Nephron (organoid): ENCODE measurements around the gene CMTM3.

ENCODE experiments used
- H3K27ac Mint-ChIP-seq, 3 experiments: 2 replicates each; pipeline ENCODE4 v1.8.0; 2020; ENCODE audit warnings: mixed read lengths in 3 of 3, mild to moderate bottlenecking in 2 of 3, moderate library complexity in 1 of 3
- H3K27me3 Mint-ChIP-seq: 2 replicates; pipeline ENCODE4 v1.8.0; 2021; ENCODE audit warnings: low read depth, mild to moderate bottlenecking, moderate library complexity, mixed read lengths
- H3K36me3 Mint-ChIP-seq: 2 replicates; pipeline ENCODE4 v1.8.0; 2020; ENCODE audit warnings: low read depth, mixed read lengths
- H3K4me1 Mint-ChIP-seq: 2 replicates; pipeline ENCODE4 v1.8.0; 2020; ENCODE audit warnings: mixed read lengths
- H3K4me3 Mint-ChIP-seq, 3 experiments: 2 replicates each; pipeline ENCODE4 v1.8.0; 2020; ENCODE audit warnings: mild to moderate bottlenecking in 3 of 3, mixed read lengths in 3 of 3, moderate library complexity in 2 of 3
- H3K9me3 Mint-ChIP-seq: 2 replicates; pipeline ENCODE4 v1.8.0; 2020; ENCODE audit warnings: mixed read lengths
- TF ChIP-seq, protein P1 (sequence below), 3 experiments: fragments of 200-600 bp; sonication (generic); IDR thresholded peaks; one replicate each; pipeline ENCODE4 v1.5.0; 2021; ENCODE audit warnings: antibody characterized with exemption in 3 of 3; ENCODE audit not compliant: unreplicated experiment in 3 of 3

The CMTM3 gene

DNA sequence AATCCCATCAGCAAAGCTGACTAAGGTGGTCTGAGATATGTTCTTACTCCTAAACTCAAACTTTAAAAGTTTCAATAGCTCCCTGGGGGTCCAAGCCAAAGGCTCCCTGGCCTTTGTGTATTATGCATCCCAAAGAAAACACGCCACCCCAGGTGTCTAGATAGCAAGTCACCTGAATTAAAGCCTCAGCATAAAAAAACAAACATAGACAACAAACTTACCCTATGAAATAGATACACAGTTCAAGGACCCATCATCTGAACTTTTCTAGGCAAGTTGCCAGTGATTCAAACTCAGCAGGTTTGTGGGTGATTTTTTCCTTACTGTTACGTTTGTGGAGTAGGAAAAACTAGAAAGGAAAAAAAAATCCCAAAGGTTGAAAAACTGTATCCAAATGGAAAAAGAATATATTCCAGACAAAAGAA, 12.5 kb downstream of the CMTM3 start:
- H3K4me3 Mint-ChIP-seq = no peak overlapping the region
- TF ChIP-seq, protein P1, sequence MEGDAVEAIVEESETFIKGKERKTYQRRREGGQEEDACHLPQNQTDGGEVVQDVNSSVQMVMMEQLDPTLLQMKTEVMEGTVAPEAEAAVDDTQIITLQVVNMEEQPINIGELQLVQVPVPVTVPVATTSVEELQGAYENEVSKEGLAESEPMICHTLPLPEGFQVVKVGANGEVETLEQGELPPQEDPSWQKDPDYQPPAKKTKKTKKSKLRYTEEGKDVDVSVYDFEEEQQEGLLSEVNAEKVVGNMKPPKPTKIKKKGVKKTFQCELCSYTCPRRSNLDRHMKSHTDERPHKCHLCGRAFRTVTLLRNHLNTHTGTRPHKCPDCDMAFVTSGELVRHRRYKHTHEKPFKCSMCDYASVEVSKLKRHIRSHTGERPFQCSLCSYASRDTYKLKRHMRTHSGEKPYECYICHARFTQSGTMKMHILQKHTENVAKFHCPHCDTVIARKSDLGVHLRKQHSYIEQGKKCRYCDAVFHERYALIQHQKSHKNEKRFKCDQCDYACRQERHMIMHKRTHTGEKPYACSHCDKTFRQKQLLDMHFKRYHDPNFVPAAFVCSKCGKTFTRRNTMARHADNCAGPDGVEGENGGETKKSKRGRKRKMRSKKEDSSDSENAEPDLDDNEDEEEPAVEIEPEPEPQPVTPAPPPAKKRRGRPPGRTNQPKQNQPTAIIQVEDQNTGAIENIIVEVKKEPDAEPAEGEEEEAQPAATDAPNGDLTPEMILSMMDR (IDR thresholded peaks at IDR 0.05; ENCODE audit: unreplicated experiment in 3 of 3) = no peak
- H3K4me1 Mint-ChIP-seq = peaks cover 38% of the 10 kb centered on the region
- H3K36me3 Mint-ChIP-seq = peaks cover 44% of the 10 kb centered on the region
- peak overlapping the region; percentile 12 to 85 (median 52) for H3K27ac Mint-ChIP-seq
- H3K27me3 Mint-ChIP-seq = no peaks in the 10 kb centered on the region
- H3K9me3 Mint-ChIP-seq = no peaks in the 10 kb centered on the region

GRCh38 chr16:66617728-66618127, 13.2 kb downstream of the CMTM3 start:
- Mint-ChIP-seq H3K4me1 (peaks cover 45% of the 10 kb centered on the region), H3K9me3 (no peaks in the 10 kb centered on the region), H3K27me3 (no peaks in the 10 kb centered on the region), H3K36me3 (peaks cover 39% of the 10 kb centered on the region), H3K4me3 (no peak overlapping the region), H3K27ac (peak overlapping the region; percentile 12 to 85 (median 72))
- TF ChIP-seq, protein P1 (IDR thresholded peaks at IDR 0.05; ENCODE audit: unreplicated experiment in 3 of 3) = no peak

GRCh38 chr16:66618588-66619375, 14.3 kb downstream of the CMTM3 start:
- Mint-ChIP-seq H3K36me3 (peaks cover 28% of the 10 kb centered on the region), H3K27me3 (no peaks in the 10 kb centered on the region), H3K27ac (peak overlapping the region; percentile 45 to 78 (median 51)), H3K4me1 (peaks cover 56% of the 10 kb centered on the region), H3K9me3 (no peaks in the 10 kb centered on the region), H3K4me3 (no peak overlapping the region)
- TF ChIP-seq, protein P1 (IDR thresholded peaks at IDR 0.05; ENCODE audit: unreplicated experiment in 3 of 3) = no peak

GRCh38 chr16:66619534-66620428, 15.3 kb downstream of the CMTM3 start:
- TF ChIP-seq, protein P1 (IDR thresholded peaks at IDR 0.05; ENCODE audit: unreplicated experiment in 3 of 3) = no peak

DNA sequence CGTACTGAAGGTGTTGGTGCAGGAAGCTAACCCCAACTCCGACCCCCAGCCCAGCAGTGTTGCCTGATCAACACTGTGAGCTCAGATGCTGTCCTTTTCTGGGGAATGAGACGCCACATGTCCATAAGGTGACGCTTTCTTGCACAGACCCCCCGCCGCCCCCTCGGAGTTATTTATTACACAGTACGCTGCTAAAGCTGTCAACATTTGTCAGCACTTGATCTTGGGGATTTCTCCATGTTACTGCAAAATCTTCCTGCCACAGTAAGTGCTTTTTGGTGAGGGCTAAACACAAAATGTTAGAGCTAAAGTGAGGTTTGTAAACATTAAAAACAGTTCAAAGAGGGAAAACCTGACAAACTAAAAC, 15.9 kb downstream of the CMTM3 start:
- TF ChIP-seq, protein P1 (IDR thresholded peaks at IDR 0.05; ENCODE audit: unreplicated experiment in 3 of 3) = no peak

More at GRCh38 chr16:66619534-66620428, 15.3 kb downstream of the CMTM3 start:
- Mint-ChIP-seq H3K4me3 (peak overlapping the region in 1 of 3 experiments; percentile 29), H3K4me1 (peaks cover 58% of the 10 kb centered on the region), H3K9me3 (no peaks in the 10 kb centered on the region), H3K27ac (peak overlapping the region; percentile 45 to 78 (median 51)), H3K36me3 (peaks cover 20% of the 10 kb centered on the region), H3K27me3 (no peaks in the 10 kb centered on the region)

More for the DNA sequence above, 15.9 kb downstream of the CMTM3 start:
- peak overlapping the region in 1 of 3 experiments; percentile 51 for H3K27ac Mint-ChIP-seq
- H3K27me3 Mint-ChIP-seq = no peaks in the 10 kb centered on the region
- H3K4me1 Mint-ChIP-seq = peaks cover 58% of the 10 kb centered on the region
- peaks cover 14% of the 10 kb centered on the region for H3K36me3 Mint-ChIP-seq
- H3K4me3 Mint-ChIP-seq = no peak overlapping the region
- H3K9me3 Mint-ChIP-seq = no peaks in the 10 kb centered on the region
